Astrocyte of the hippocampus (primary cell): ENCODE results near the gene NFATC2.
"Not testable (repeated sequence)": the region's sequence is repeated elsewhere in the genome, so short reads cannot be mapped to it uniquely, and the experiment has no call there.

ENCODE experiments used
- DNase-seq: peaks from one replicate; pipeline ENCODE4 v3.0.0; 2011; ENCODE audit warnings: low read depth, low spot score

Gene NFATC2

GRCh38 chr20:51470907-51471411 is 71.6 kb downstream of the NFATC2 start:
- DNase-seq, result no peak

- no peak for DNase-seq
Measured at GRCh38 chr20:51470499-51470820, 72.1 kb downstream of the NFATC2 start.

GRCh38 chr20:51469578-51470498 is 72.7 kb downstream of the NFATC2 start:
- DNase-seq, result no peak

GRCh38 chr20:51469046-51469445 is 73.5 kb downstream of the NFATC2 start:
- no peak for DNase-seq

- DNase-seq, result no peak
Measured at GRCh38 chr20:51468636-51469035, 73.9 kb downstream of the NFATC2 start.

- no peak for DNase-seq
Measured at GRCh38 chr20:51467956-51468626, 74.4 kb downstream of the NFATC2 start.

- DNase-seq, result no peak
Measured at GRCh38 chr20:51463998-51464397, 78.5 kb downstream of the NFATC2 start.

GRCh38 chr20:51463560-51463959 is 79.0 kb downstream of the NFATC2 start:
- DNase-seq, result no peak

- peak; percentile 56 for DNase-seq
Measured at GRCh38 chr20:51462566-51463276, 79.8 kb downstream of the NFATC2 start.

- DNase-seq, result not testable (repeated sequence)
Measured at GRCh38 chr20:51461846-51462245, 80.7 kb downstream of the NFATC2 start.

GRCh38 chr20:51461306-51461705 is 81.2 kb downstream of the NFATC2 start:
- DNase-seq, result no peak

- DNase-seq, result no peak
Measured at GRCh38 chr20:51460569-51461265, 81.8 kb downstream of the NFATC2 start.

GRCh38 chr20:51460163-51460562 is 82.4 kb downstream of the NFATC2 start:
- DNase-seq, result no peak

- DNase-seq, result no peak
Measured at GRCh38 chr20:51458751-51459439, 83.6 kb downstream of the NFATC2 start.

GRCh38 chr20:51457533-51457932 is 85.0 kb downstream of the NFATC2 start:
- no peak for DNase-seq

- peak; percentile 99 for DNase-seq
Measured at GRCh38 chr20:51456511-51457509, 85.7 kb downstream of the NFATC2 start.

- no peak for DNase-seq
Measured at GRCh38 chr20:51454250-51454865, 88.2 kb downstream of the NFATC2 start.

GRCh38 chr20:51452734-51453365 is 89.7 kb downstream of the NFATC2 start:
- DNase-seq, result no peak
